GM12801 (cell line): ENCODE results near the gene TRIM68.

Experiments used
- CTCF ChIP-seq: IDR thresholded peaks from one replicate; pipeline ENCODE4 v1.5.1; 2011; ENCODE audit warnings: control low read depth; ENCODE audit not compliant: insufficient read length; ENCODE audit errors: extremely low read depth

Gene TRIM68

GRCh38 chr11:4607781-4608666, at the start of gene TRIM68:
Gene TRIM68 (minus strand): TSS chr11:4608231. CDS start chr11:4605504, 2,727 bp downstream.
- no peak for TF ChIP-seq CTCF

GRCh38 chr11:4654635-4655369, 46.8 kb upstream of the TRIM68 start:
- TF ChIP-seq CTCF, result no peak

GRCh38 chr11:4647766-4648165, 39.7 kb upstream of the TRIM68 start:
- TF ChIP-seq CTCF, result no peak

GRCh38 chr11:4645974-4646373, 37.9 kb upstream of the TRIM68 start:
- no peak for TF ChIP-seq CTCF

GRCh38 chr11:4644233-4644632, 36.2 kb upstream of the TRIM68 start:
- TF ChIP-seq CTCF, result no peak

GRCh38 chr11:4643682-4644081, 35.7 kb upstream of the TRIM68 start, which contains the start of gene OR51E1:
Gene OR51E1 (plus strand): TSS chr11:4643982. CDS start chr11:4652527, 8,545 bp downstream.
- TF ChIP-seq CTCF, result no peak

GRCh38 chr11:4643076-4643475, 35.0 kb upstream of the TRIM68 start:
- TF ChIP-seq CTCF, result no peak
